ENCODE results near the gene HIBADH. TPM values are rescaled to one million over a fixed set of nuclear protein-coding genes. Genes with fewer than 3 reads are reported as not detected.

Gene HIBADH
- total RNA-seq, result 10 to 100 TPM; 12.8 TPM

DNA sequence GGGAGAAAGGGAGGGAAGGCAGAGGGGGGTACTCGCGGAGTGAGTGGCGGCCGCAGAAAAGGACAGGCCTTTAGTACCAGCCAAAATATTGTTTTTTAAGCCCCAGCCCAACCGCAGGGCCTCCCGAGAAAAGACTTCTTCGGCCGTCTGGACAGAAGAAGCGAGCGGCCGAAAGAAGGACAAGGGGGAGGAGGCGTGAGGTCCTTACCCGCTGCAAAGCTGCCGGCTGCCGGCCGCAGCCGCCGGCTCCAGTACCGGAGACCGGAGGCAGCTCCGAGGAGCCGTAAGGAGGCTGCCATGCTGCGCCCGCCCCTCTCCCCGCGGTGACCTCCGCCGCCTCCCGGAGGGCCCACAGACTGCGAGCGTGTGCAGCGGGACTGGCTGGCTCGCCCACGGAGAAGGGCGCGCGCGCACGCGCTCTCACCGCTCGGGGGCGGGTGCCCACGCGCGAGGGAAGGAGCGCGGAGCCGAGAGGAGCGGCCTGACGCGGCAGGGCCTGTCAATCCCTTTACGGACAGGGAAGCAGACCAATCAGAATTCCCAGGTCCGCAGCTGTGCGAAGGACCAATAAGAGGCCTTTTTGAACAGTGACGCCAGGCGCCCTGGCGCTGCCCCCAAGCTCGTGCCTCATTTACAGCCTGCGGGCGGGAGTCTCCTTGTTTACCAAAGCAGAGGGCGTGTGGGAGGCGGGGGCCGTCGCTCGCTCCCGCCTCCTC lies at the start of gene HIBADH:
Gene HIBADH, minus strand, starts transcription at position 394 of the 716 bp plus-strand sequence. Its CDS starts 95 bp downstream, at position 299.
- H3K4me1 Mint-ChIP-seq, result peaks cover 22% of the 10 kb centered on the region
- peak within 1 kb of the TSS; percentile 90 for H3K27ac Mint-ChIP-seq
- POLR2A ChIA-PET, result interaction anchor here (0.6 to 1.3 kb wide), 3 partner anchors 57 to 683 kb away, joined by 4 to 9 read pairs (median 5); partner anchors contain the start of gene TAX1BP1

DNA sequence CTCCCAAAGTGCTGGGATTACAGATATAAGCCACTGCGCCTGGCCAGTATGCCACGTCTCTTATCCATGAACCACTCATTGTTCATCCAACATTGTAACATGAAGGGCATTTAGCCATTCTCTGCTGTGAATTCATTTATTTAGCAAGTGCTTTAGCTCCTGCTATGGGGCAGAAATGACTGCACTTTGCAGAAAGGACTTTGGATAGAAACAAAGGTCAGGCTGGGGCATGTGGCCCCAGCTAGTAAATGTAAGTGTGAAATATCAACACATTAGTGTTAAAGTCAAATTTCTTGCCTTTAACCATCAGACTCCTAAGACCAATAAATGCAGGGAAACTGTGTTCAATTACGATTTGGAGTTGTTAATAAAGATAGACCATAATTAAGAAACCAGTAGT lies 49.5 kb upstream of the HIBADH start:
- no peaks in the 10 kb centered on the region for H3K4me1 Mint-ChIP-seq
- no peaks in the 10 kb centered on the region for H3K36me3 Mint-ChIP-seq (ENCODE audit: low read depth)
- ChIA-PET POLR2A (no interaction called here), CTCF (no interaction called here)
- no peak for DNase-seq
- no peak overlapping the region for H3K27ac Mint-ChIP-seq
- H3K27me3 Mint-ChIP-seq, result peaks cover 9% of the 10 kb centered on the region
- no peaks in the 10 kb centered on the region for H3K9me3 Mint-ChIP-seq
- no peak overlapping the region for H3K4me3 Mint-ChIP-seq

More for the DNA sequence above, at the start of gene HIBADH:
- Mint-ChIP-seq H3K9me3 (no peaks in the 10 kb centered on the region), H3K4me3 (peak within 1 kb of the TSS; percentile 80), H3K27me3 (no peaks in the 10 kb centered on the region), H3K36me3 (ENCODE audit: low read depth) (peaks cover 2% of the 10 kb centered on the region)
- CTCF ChIA-PET, result interaction anchor here (0.5 to 1.7 kb wide), 3 partner anchors 8 to 243 kb away, joined by 3 to 5 read pairs (median 3); no protein-coding TSS in a partner anchor
- DNase-seq, result peak; percentile 97

DNA sequence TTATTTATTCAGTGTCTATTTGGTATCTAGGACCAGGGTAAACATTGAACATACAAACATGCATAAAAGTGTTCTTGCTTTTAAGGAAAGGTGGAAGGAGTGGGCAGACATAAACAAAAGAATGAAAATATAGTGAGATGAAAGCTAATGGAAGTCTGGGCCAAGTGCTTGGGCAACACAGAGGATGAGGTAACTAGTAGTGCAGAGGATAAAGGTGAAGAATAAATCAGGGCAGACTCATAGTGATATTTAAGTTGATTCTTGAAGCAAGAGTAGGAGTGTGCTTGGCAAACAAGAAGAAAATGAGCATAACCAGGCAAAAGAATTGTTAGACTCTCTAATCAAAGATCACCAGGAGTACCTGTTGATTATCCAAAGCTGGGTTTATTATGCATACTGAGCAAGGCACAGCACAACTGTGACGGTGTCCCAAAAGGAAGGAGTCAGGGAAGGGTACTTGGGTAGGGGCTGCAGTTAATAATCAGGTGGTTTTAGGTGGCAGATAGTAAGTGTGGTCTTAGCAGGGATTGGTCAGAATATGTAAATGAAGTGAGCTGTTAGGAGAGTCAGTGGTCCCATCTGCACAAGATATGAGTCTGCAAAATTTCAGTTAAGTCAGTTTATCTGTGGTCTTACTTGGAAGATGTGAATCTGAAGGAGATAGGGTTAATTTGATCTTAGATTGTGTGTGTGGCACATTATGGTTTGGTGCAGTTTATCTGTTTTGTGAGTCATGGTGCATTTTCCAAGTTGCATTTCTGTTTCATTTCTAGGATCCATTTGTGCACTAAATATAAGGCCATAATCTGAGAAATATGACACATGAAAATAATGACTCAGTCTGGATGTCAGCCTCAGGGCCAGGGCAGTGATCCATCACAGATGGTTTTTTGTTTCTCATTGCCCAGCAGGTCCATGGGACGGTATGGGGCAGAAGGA lies 46.7 kb upstream of the HIBADH start:
- H3K9me3 Mint-ChIP-seq, result no peaks in the 10 kb centered on the region
- H3K4me1 Mint-ChIP-seq, result no peaks in the 10 kb centered on the region
- H3K27ac Mint-ChIP-seq, result no peak overlapping the region
- H3K4me3 Mint-ChIP-seq, result no peak overlapping the region
- DNase-seq, result no peak
- H3K27me3 Mint-ChIP-seq, result peaks cover 4% of the 10 kb centered on the region
- ChIA-PET POLR2A (no interaction called here), CTCF (interaction anchor here (1.2 kb wide), 1 partner anchor 10 kb away, joined by 3 read pairs; no protein-coding TSS in a partner anchor)
- H3K36me3 Mint-ChIP-seq (ENCODE audit: low read depth), result no peaks in the 10 kb centered on the region

DNA sequence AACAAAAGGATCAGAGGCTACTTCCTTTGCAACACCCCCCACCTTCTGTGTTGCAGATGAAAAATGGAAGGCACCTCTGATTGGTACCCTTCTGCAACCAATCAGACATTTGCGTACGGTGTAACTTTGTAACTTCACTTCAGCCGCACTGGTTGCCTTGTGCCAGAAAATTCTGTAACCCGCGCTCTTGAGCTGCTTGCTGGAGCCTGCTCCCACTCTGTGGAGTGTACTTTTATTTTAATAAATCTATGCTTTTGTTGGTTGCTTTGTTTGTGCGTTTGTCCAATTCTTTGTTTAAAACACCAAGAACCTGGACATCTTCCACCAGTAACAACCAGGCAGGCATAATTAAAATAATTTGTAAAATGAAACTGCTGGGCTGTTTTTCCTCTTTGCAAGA lies 45.8 kb upstream of the HIBADH start:
- no peak for DNase-seq
- no peaks in the 10 kb centered on the region for H3K9me3 Mint-ChIP-seq
- H3K4me3 Mint-ChIP-seq, result no peak overlapping the region
- ChIA-PET CTCF (no interaction called here), POLR2A (no interaction called here)
- no peak overlapping the region for H3K27ac Mint-ChIP-seq
- peaks cover 7% of the 10 kb centered on the region for H3K27me3 Mint-ChIP-seq
- no peaks in the 10 kb centered on the region for H3K36me3 Mint-ChIP-seq (ENCODE audit: low read depth)
- no peaks in the 10 kb centered on the region for H3K4me1 Mint-ChIP-seq

DNA sequence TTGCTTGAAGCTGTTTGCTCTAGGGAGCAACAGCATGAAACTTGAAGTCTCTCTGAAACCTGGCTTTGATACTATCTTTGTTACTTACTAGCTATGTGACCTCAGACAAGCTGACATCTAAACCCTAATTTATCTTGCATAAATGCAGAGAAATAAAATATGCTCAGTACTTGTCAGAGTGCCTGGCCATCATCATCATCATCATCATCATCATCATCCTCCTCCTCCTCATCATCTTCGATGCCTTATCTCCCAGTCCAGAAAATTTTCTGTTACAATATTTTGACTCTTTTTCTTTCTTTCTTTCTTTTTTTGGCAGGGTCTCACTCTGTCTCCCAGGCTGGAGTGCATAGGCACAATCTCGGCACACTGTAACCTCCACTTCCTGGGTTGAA lies 42.5 kb upstream of the HIBADH start:
- CTCF ChIA-PET, result no interaction called here
- no peak for DNase-seq
- H3K36me3 Mint-ChIP-seq (ENCODE audit: low read depth), result no peaks in the 10 kb centered on the region
- peaks cover 18% of the 10 kb centered on the region for H3K27me3 Mint-ChIP-seq
- H3K4me3 Mint-ChIP-seq, result no peak overlapping the region
- POLR2A ChIA-PET, result no interaction called here
- no peaks in the 10 kb centered on the region for H3K9me3 Mint-ChIP-seq
- no peak overlapping the region for H3K27ac Mint-ChIP-seq
- no peaks in the 10 kb centered on the region for H3K4me1 Mint-ChIP-seq

DNA sequence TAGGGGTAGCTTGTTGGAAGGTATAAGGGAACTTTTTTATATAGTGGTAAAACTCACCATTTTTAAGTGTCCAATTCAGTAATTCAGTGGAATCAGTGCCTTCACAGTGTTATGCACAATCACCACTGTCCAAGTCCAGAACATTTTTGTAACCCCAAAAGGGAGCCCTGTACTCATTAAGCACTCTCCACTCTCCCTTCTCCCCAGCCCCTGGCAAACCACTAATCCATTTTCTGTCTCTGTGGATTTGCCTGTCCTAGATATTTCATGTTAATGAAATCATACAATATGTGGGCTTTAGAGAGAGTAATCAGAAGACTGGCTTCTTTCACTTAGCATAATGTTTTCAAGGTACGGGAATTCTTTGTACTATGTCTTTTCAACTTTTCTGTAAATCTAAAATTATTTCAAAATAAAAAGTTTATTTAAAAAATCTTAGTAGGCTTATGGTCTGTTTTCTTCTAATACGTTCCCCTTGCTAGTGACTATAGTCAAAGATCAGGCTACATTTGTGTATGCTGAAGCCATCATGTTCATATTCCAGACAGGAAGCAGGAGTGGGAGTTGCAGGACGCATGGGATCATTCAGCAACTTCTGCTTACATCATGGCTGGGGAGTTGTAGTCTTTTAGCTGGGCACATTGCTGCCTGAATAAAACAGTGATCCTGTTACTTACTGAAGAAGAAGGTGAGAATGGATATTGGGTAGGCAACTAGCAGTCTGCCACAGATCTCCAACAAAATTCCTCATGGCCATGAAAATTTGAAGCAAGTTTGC lies 41.9 kb upstream of the HIBADH start:
- Mint-ChIP-seq H3K9me3 (no peaks in the 10 kb centered on the region), H3K27me3 (peaks cover 18% of the 10 kb centered on the region), H3K36me3 (ENCODE audit: low read depth) (no peaks in the 10 kb centered on the region), H3K4me3 (no peak overlapping the region), H3K4me1 (no peaks in the 10 kb centered on the region), H3K27ac (no peak overlapping the region)
- ChIA-PET POLR2A (no interaction called here), CTCF (no interaction called here)
- no peak for DNase-seq

DNA sequence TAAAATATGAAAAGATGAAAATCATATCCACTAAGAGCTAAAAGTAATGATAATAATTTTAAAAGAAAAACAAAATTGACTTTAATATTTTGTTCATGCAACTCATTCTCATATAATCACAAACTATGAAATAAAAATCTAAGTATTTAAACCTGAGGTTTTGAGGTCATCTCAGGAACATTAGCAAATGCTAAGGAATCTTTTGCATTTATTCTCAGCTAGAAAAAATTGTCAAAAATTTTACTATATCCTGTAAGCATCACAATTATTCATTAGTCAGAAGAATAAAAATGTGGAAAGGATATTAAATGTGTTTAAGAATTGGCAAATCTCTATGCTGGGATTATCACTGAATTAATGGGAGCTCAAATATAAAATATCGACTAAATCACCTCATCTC lies 40.5 kb upstream of the HIBADH start:
- H3K27me3 Mint-ChIP-seq, result peaks cover 18% of the 10 kb centered on the region
- H3K4me3 Mint-ChIP-seq, result no peak overlapping the region
- POLR2A ChIA-PET, result no interaction called here
- no peaks in the 10 kb centered on the region for H3K36me3 Mint-ChIP-seq (ENCODE audit: low read depth)
- no peaks in the 10 kb centered on the region for H3K4me1 Mint-ChIP-seq
- no peak overlapping the region for H3K27ac Mint-ChIP-seq
- CTCF ChIA-PET, result no interaction called here
- no peak for DNase-seq
- no peaks in the 10 kb centered on the region for H3K9me3 Mint-ChIP-seq

DNA sequence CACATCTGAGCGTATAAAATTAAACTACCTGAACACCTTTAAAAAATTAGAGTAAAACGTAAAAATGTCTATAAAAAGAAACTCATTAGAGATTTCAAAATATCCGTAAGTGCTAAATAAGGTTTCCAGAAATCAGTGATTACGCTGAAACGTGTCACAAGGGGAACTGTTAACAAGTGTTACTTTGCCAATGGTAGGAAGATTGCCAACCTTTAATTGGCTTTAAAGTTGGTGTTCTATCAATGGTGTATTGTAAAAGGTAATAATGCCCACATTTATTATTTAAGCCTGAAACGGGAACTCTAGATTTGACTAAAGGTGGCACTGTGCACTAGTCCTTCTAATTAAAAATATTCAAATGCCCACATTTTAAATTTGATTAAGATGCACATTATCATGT lies 37.8 kb upstream of the HIBADH start:
- H3K27ac Mint-ChIP-seq, result no peak overlapping the region
- DNase-seq, result no peak
- POLR2A ChIA-PET, result no interaction called here

DNA sequence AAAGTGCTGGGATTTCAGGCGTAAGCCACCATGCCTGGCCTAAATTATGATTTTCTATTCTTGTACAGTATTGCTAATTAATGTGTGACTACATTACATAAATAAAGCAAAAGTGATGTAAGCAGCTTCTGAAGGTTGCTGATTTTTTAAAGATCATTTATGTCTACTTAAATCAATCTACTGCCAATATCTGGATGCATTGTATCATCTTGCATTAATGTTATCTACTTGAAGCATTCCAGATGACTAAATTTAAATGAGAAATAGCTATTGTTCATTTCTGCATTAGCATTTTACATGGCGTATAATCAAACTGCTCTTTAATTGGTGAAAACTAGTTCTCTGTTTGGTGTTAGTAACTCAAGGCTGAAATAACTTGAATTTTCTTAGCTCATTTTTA lies 37.1 kb upstream of the HIBADH start:
- ChIA-PET POLR2A (no interaction called here), CTCF (interaction anchor here (1.6 kb wide), 1 partner anchor 10 kb away, joined by 3 read pairs; no protein-coding TSS in a partner anchor)
- Mint-ChIP-seq H3K9me3 (no peaks in the 10 kb centered on the region), H3K36me3 (ENCODE audit: low read depth) (no peaks in the 10 kb centered on the region), H3K27ac (no peak overlapping the region), H3K27me3 (peaks cover 14% of the 10 kb centered on the region), H3K4me1 (no peaks in the 10 kb centered on the region), H3K4me3 (no peak overlapping the region)
- no peak for DNase-seq

More for the DNA sequence above, 37.8 kb upstream of the HIBADH start:
- Mint-ChIP-seq H3K27me3 (peaks cover 18% of the 10 kb centered on the region), H3K36me3 (ENCODE audit: low read depth) (no peaks in the 10 kb centered on the region), H3K4me3 (no peak overlapping the region), H3K4me1 (no peaks in the 10 kb centered on the region), H3K9me3 (no peaks in the 10 kb centered on the region)
- CTCF ChIA-PET, result interaction anchor here (1.6 kb wide), 1 partner anchor 9 kb away, joined by 3 read pairs; no protein-coding TSS in a partner anchor

DNA sequence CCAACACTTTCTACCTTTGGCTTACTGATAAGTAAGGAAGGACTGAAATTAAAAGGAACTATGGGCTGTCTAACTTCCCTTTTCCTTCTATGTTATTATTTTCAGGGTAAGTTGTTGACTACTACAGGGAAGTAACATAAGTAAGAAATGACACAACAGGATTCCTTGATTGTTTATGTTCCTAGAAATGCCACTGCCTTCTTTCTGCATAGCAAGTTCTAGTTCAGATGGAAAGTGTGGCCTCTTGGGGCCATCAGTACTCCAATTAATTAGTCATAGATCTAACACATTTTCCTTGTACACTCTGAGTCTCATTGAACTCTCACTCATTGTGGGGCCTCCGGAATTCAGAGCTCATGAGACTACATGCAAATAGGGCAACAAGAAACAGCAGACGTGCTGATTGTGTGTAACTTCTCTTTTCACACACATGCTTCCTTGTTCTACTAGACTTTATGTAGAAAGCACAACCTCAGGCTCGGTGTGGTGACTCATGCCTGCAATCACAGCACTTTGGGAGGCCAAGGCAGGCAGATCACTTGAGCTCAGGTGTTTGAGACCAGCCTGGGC lies 35.3 kb upstream of the HIBADH start:
- DNase-seq, result peak; percentile 5
- CTCF ChIA-PET, result interaction anchor here (0.6 kb wide), 1 partner anchor 181 kb away, joined by 3 read pairs; no protein-coding TSS in a partner anchor
- Mint-ChIP-seq H3K36me3 (ENCODE audit: low read depth) (no peaks in the 10 kb centered on the region), H3K27ac (no peak overlapping the region), H3K9me3 (no peaks in the 10 kb centered on the region), H3K27me3 (peaks cover 11% of the 10 kb centered on the region), H3K4me3 (no peak overlapping the region), H3K4me1 (no peaks in the 10 kb centered on the region)
- POLR2A ChIA-PET, result no interaction called here

DNA sequence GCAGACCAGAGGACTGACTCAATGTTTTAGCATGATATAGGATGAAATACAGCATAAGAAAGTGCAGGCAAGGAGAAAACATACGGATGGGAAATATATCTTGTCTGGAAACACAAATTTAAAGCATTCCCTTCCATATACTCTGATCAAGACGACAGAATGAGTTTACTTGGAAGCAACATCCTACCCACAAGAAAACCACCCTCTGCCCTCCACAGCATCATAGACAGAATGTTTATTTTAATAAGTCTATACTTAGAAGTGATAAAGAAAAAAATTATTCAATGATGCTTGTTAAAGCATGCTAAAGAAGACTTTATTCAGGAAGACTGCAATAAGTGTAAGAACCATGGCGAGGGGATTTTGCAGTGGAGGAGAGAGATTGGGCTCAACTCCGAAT lies 32.4 kb upstream of the HIBADH start:
- Mint-ChIP-seq H3K9me3 (no peaks in the 10 kb centered on the region), H3K4me1 (no peaks in the 10 kb centered on the region), H3K27ac (no peak overlapping the region), H3K4me3 (no peak overlapping the region), H3K36me3 (ENCODE audit: low read depth) (no peaks in the 10 kb centered on the region), H3K27me3 (no peaks in the 10 kb centered on the region)
- CTCF ChIA-PET, result no interaction called here
- POLR2A ChIA-PET, result no interaction called here
- DNase-seq, result no peak

DNA sequence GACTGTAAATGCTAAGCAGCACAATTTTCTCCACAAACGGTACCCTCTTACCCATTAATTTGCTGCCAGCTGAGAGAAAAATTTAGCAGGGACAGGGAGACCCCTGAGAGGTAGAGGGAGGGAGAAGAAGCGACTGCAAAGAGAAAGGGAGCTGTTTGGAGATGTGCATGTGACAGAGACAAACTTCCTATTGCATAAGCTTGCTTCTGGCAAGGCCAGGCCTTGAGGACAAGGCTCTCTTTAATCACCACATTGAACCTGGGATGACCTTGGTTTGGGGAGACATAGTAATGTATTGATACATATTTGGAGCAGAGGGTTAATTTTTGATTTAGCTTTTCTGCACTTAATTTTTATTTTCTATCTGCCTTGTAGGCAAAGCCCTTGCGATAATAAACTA lies 31.1 kb upstream of the HIBADH start:
- no peak for DNase-seq
- Mint-ChIP-seq H3K36me3 (ENCODE audit: low read depth) (no peaks in the 10 kb centered on the region), H3K27ac (no peak overlapping the region), H3K9me3 (no peaks in the 10 kb centered on the region), H3K4me3 (no peak overlapping the region), H3K27me3 (peaks cover 4% of the 10 kb centered on the region), H3K4me1 (no peaks in the 10 kb centered on the region)
- ChIA-PET CTCF (no interaction called here), POLR2A (no interaction called here)

Measured in activated CD4-positive, alpha-beta T cell treated with anti-CD3 and anti-CD28 coated beads, Interleukin-2, amount 10 ng/mL, durations not matched to agents 7 days and 5 days (primary cell).